H1 (cell line): ENCODE data around the gene IQGAP3. TPM values are rescaled to one million over a fixed set of nuclear protein-coding genes. Genes with fewer than 3 reads are reported as not detected.

Experiments used
- ATF2 ChIP-seq: IDR thresholded peaks from 2 replicates; pipeline ENCODE4 v1.6.1; 2012; ENCODE audit warnings: low read length, inconsistent platforms
- CREB1 ChIP-seq: IDR thresholded peaks from 2 replicates; pipeline ENCODE4 v1.6.1; 2012; ENCODE audit warnings: inconsistent platforms
- E2F6 ChIP-seq: IDR thresholded peaks from 2 replicates; pipeline ENCODE4 v1.6.1; 2012; ENCODE audit warnings: inconsistent platforms
- GTF2F1 ChIP-seq: IDR thresholded peaks from 2 replicates; pipeline ENCODE4 v1.6.1; 2012; ENCODE audit warnings: low read depth, low read length, improper control_type of control experiment, borderline replicate concordance
- MAX ChIP-seq: IDR thresholded peaks from 2 replicates; pipeline ENCODE4 v1.6.1; 2012; ENCODE audit warnings: inconsistent platforms
- NANOG ChIP-seq: IDR thresholded peaks from 2 replicates; pipeline ENCODE4 v1.6.1; 2011; ENCODE audit warnings: low read length, low read depth, mild to moderate bottlenecking, inconsistent platforms; ENCODE audit not compliant: insufficient read depth, poor library complexity, severe bottlenecking
- SIN3A ChIP-seq, 2 experiments: IDR thresholded peaks in 1 of 2; conservative IDR thresholded peaks in 1 of 2; 2 replicates each; pipeline ENCODE4 v1.6.1; 2011 to 2012; ENCODE audit warnings: low read length in 2 of 2, improper control_type of control experiment in 1 of 2, low read depth in 1 of 2, mild to moderate bottlenecking in 1 of 2
- SUZ12 ChIP-seq: fragments of 200-600 bp; sonication (generic); IDR thresholded peaks from 2 replicates; pipeline ENCODE4 v1.6.1; 2012; ENCODE audit warnings: mild to moderate bottlenecking, inconsistent platforms, low read length, moderate library complexity, mixed read lengths
- TAF1 ChIP-seq: IDR thresholded peaks from 2 replicates; pipeline ENCODE4 v1.6.1; 2011; ENCODE audit warnings: mild to moderate bottlenecking, low read depth, low read length
- USF2 ChIP-seq: IDR thresholded peaks from 2 replicates; pipeline ENCODE4 v1.6.1; 2011; ENCODE audit warnings: low read length, improper control_type of control experiment
- polyA plus RNA-seq, 7 experiments: library from polyadenylated mRNA; depleted of rRNA in 3 of 7; stranded (reverse) in 5 of 7; unstranded in 2 of 7; fragments of >200 nt in 5 of 7; fragments of 200-250 nt in 2 of 7; gene quantifications; 1 replicate in 5 of 7; 2 replicates in 1 of 7; 4 replicates in 1 of 7; pipeline versions ENCODE4 v1.2.1 to v1.2.3, GENCODE V29; 2011 to 2013; ENCODE audit warnings: missing spikeins in 2 of 7, mixed read lengths in 2 of 7
- total RNA-seq: library from RNA; stranded (reverse); fragmentation: NEBNext Ultra II Directional; extraction: Animal tissue kit (Norgen Biotek cat#: 25700); gene quantifications from 2 replicates; pipeline ENCODE4 v1.2.1, GENCODE V29; 2021

The IQGAP3 gene
- total and polyA plus RNA-seq, 2 of the 8 experiments (the other 6 are each of a cell fraction or from before 2014, with no cell fraction given), result 14.6 to 22.3 TPM

- TF ChIP-seq ATF2 (no peak), SIN3A (conservative IDR thresholded peaks at IDR 0.05 in 1 of 2, IDR thresholded peaks at IDR 0.05 in 1 of 2; ENCODE audit: low read depth in 1 of 2, low read length in 2 of 2) (peak; percentile 84 to 89; a peak in 2 of 4 replicates), SUZ12 (no peak), GTF2F1 (no peak), MAX (peak; percentile 10; the same call in 1 of the 2 replicates), CREB1 (no peak), NANOG (no peak), E2F6 (no peak), TAF1 (no peak), USF2 (no peak)
Measured at GRCh38 chr1:156489166-156489934, 83.0 kb downstream of the IQGAP3 start (continued).
